PC-9 (cell line): Measurements from ENCODE around the gene MAP3K20.

Experiments used
- EZH2 ChIP-seq: fragments of 200-600 bp; sonication (generic); IDR thresholded peaks from 2 replicates; pipeline ENCODE4 v1.8.0; 2017; ENCODE audit warnings: antibody characterized with exemption, low read depth
- TF ChIP-seq, protein P1 (sequence below): fragments of 200-600 bp; sonication (generic); conservative IDR thresholded peaks from 2 replicates; pipeline ENCODE4 v1.6.1; 2017; ENCODE audit warnings: mixed run types, antibody characterized with exemption, mild to moderate bottlenecking, moderate library complexity

GRCh38 chr2:173223871-173224270 is 148.2 kb downstream of the MAP3K20 start:
- TF ChIP-seq, protein P1, sequence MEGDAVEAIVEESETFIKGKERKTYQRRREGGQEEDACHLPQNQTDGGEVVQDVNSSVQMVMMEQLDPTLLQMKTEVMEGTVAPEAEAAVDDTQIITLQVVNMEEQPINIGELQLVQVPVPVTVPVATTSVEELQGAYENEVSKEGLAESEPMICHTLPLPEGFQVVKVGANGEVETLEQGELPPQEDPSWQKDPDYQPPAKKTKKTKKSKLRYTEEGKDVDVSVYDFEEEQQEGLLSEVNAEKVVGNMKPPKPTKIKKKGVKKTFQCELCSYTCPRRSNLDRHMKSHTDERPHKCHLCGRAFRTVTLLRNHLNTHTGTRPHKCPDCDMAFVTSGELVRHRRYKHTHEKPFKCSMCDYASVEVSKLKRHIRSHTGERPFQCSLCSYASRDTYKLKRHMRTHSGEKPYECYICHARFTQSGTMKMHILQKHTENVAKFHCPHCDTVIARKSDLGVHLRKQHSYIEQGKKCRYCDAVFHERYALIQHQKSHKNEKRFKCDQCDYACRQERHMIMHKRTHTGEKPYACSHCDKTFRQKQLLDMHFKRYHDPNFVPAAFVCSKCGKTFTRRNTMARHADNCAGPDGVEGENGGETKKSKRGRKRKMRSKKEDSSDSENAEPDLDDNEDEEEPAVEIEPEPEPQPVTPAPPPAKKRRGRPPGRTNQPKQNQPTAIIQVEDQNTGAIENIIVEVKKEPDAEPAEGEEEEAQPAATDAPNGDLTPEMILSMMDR = no peak
- TF ChIP-seq EZH2 = no peak
